Measurements from ENCODE around the gene GRIP2. TPM values are rescaled to one million over a fixed set of nuclear protein-coding genes. Genes with fewer than 3 reads are reported as not detected.
A peak's percentile ranks its signal among the peaks of the same experiment; 100 is the strongest.

The GRIP2 gene
- total and polyA plus RNA-seq, 2 of the 4 experiments (the other 2 are of a cell fraction): 0.05 TPM; not detected in 1

- TF ChIP-seq BHLHE40 (IDR thresholded peaks at IDR 0.05; ENCODE audit: low read depth, low read length): no peak
- TF ChIP-seq CHD1 (IDR thresholded peaks at IDR 0.05; ENCODE audit: low read depth, low read length): no peak
Observed at GRCh38 chr3:14458434-14459275, 81.5 kb downstream of the GRIP2 start (continued).

- Histone ChIP-seq H2AK9ac (replicated peaks; ENCODE audit: low read depth, low read length, poor library complexity) (no peak overlapping the region), H3K23ac (ENCODE audit: low read depth, low read length) (no peak overlapping the region), H3K36me3 (ENCODE audit: control insufficient read depth, insufficient read depth, low read length) (peaks cover 29% of the 10 kb centered on the region; the same call in 1 of the 2 replicates), H3K18ac (ENCODE audit: low read depth, low read length) (no peak overlapping the region), H3K27me3 (ENCODE audit: control insufficient read depth, insufficient read depth, low read length) (no peaks in the 10 kb centered on the region), H2AFZ (replicated peaks; ENCODE audit: low read length, poor library complexity) (no peak overlapping the region), H3K4me2 (ENCODE audit: low read depth, low read length) (no peak overlapping the region), H2BK120ac (ENCODE audit: low read depth, low read length) (no peak overlapping the region), H2BK5ac (ENCODE audit: low read depth, low read length, poor library complexity, severe bottlenecking) (no peak overlapping the region), H3K9me3 (ENCODE audit: control insufficient read depth, insufficient read depth, low read length) (no peaks in the 10 kb centered on the region), H3K56ac (ENCODE audit: extremely low read depth, insufficient read depth, low read length) (no peak overlapping the region), H4K20me1 (ENCODE audit: insufficient read depth, low read length) (no peaks in the 10 kb centered on the region; the same call in 1 of the 2 replicates), H4K5ac (ENCODE audit: low read depth, low read length) (no peak overlapping the region), H3K4ac (ENCODE audit: low read depth, low read length) (no peak overlapping the region; the same call in 1 of the 2 replicates), H3K9ac (ENCODE audit: low read depth, low read length) (no peak overlapping the region), H3K4me1 (ENCODE audit: control insufficient read depth, insufficient read depth, low read length) (peaks cover 23% of the 10 kb centered on the region), H2BK20ac (ENCODE audit: low read depth, low read length) (no peak overlapping the region), H2AK5ac (ENCODE audit: low read depth, low read length) (peak overlapping the region; percentile 23; the same call in 1 of the 2 replicates), H3K27ac (ENCODE audit: insufficient read depth, low read length) (no peak overlapping the region), H3K9me1 (ENCODE audit: insufficient read depth, low read length) (peaks cover 30% of the 10 kb centered on the region), H3K4me3 (ENCODE audit: insufficient read depth, low read depth, low read length) (no peak overlapping the region), H3K14ac (replicated peaks; ENCODE audit: low read depth, low read length) (no peak overlapping the region; the same call in 1 of the 2 replicates), H3K79me1 (ENCODE audit: low read depth in 1 of 2, low read length in 2 of 2) (peaks cover 11 to 29% of the 10 kb centered on the region in 2 experiments; a peak in 3 of 4 replicates), H4K8ac (ENCODE audit: low read depth in 2 of 2, low read length in 2 of 2) (peak overlapping the region in 1 of 2 experiments; percentile 7; a peak in 1 of 4 replicates), H2BK15ac (ENCODE audit: low read depth, low read length) (no peak overlapping the region), H4K91ac (ENCODE audit: insufficient read depth, low read depth, low read length) (peak overlapping the region; percentile 32; the same call in 1 of the 2 replicates)
- 67% methylated on average over 1 of the region's 9 CpGs; no CpG with 5 or more reads in 1 of the 2 experiments for WGBS, 2 experiments (ENCODE audit: extremely low coverage in 2 of 2, insufficient read length in 1 of 2)
- POLR2A ChIA-PET (ENCODE audit: unreplicated experiment): no interaction called here
- in situ Hi-C loops (cut with MboI; ENCODE audit: low sequenced_read_pairs) (no loop called here), dilution Hi-C loops (cut with HindIII; ENCODE audit: low sequenced_read_pairs, unreplicated experiment) (no loop called here), intact Hi-C loops (cut with micrococcal nuclease) (no loop called here)
- BruUV-seq (replicated peaks): no TSS peak
- ATAC-seq (ENCODE audit: low read depth) (no peak), DNase-seq (no peak)
- CTCF ChIA-PET: interaction anchor here (0.8 to 2.2 kb wide), 2 partner anchors 177 to 255 kb away, joined by 3 to 10 read pairs; no protein-coding TSS in a partner anchor
- TF ChIP-seq, protein P1, sequence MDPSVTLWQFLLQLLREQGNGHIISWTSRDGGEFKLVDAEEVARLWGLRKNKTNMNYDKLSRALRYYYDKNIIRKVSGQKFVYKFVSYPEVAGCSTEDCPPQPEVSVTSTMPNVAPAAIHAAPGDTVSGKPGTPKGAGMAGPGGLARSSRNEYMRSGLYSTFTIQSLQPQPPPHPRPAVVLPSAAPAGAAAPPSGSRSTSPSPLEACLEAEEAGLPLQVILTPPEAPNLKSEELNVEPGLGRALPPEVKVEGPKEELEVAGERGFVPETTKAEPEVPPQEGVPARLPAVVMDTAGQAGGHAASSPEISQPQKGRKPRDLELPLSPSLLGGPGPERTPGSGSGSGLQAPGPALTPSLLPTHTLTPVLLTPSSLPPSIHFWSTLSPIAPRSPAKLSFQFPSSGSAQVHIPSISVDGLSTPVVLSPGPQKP (IDR thresholded peaks at IDR 0.05; ENCODE audit: borderline replicate concordance, low read depth, low read length): no peak
- TF ChIP-seq NFE2L2 (IDR thresholded peaks at IDR 0.05; ENCODE audit: low read depth, low read length) (no peak), MXI1 (IDR thresholded peaks at IDR 0.05; ENCODE audit: borderline replicate concordance, low read depth, low read length) (no peak), RAD21 (IDR thresholded peaks at IDR 0.05; ENCODE audit: low read length) (no peak), CHD1 (IDR thresholded peaks at IDR 0.05; ENCODE audit: low read depth, low read length) (no peak), RFX5 (IDR thresholded peaks at IDR 0.05; ENCODE audit: low read depth, low read length) (no peak), MAZ (IDR thresholded peaks at IDR 0.05; ENCODE audit: borderline replicate concordance, low read depth, low read length) (no peak), FOS (IDR thresholded peaks at IDR 0.05; ENCODE audit: low read depth, low read length) (no peak), CEBPB (IDR thresholded peaks at IDR 0.05; ENCODE audit: low read depth, low read length) (no peak), SMC3 (IDR thresholded peaks at IDR 0.05; ENCODE audit: low read depth, low read length) (no peak)
- TF ChIP-seq, protein P2, sequence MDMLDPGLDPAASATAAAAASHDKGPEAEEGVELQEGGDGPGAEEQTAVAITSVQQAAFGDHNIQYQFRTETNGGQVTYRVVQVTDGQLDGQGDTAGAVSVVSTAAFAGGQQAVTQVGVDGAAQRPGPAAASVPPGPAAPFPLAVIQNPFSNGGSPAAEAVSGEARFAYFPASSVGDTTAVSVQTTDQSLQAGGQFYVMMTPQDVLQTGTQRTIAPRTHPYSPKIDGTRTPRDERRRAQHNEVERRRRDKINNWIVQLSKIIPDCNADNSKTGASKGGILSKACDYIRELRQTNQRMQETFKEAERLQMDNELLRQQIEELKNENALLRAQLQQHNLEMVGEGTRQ (IDR thresholded peaks at IDR 0.05; ENCODE audit: low read depth, low read length): no peak
Observed at GRCh38 chr3:14457999-14458398, 82.1 kb downstream of the GRIP2 start.

All from IMR-90 (cell line).